Keratinocyte (primary cell): ENCODE measurements around the gene AKT1.

Experiments used
- EZH2 ChIP-seq: IDR thresholded peaks from one replicate; pipeline ENCODE4 v1.6.1; 2012; ENCODE audit warnings: inconsistent platforms, mild to moderate bottlenecking, low read length, moderate library complexity
- TF ChIP-seq, protein P1 (sequence below), 3 experiments: IDR thresholded peaks in 1 of 3; conservative IDR thresholded peaks in 1 of 3; optimal IDR thresholded peaks in 1 of 3; 2 replicates in 2 of 3; 3 replicates in 1 of 3; pipeline versions ENCODE3 to v1.5.1; 2011; ENCODE audit warnings: low read length in 3 of 3, mild to moderate bottlenecking in 3 of 3, moderate library complexity in 2 of 3, control low read depth in 1 of 3, inconsistent platforms in 1 of 3; ENCODE audit not compliant: insufficient read depth in 2 of 3; ENCODE audit errors: extremely low read depth in 1 of 3

DNA sequence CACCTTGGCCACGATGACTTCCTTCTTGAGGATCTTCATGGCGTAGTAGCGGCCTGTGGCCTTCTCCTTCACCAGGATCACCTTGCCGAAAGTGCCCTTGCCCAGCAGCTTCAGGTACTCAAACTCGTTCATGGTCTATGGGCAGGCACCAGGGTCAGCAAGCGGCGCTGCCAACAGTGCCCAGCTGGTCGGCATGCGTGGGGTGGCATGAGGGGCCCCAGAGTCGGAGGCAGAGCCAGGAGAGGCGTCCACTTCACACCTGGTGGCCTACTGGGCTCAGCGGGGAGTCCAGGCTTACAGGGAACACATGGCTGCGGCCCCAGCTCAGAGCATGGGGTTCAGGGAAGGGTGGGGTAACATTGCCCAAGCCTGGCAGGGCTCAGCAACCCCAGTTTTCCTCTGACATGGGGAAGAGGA is 20.5 kb downstream of the AKT1 start:
- TF ChIP-seq, protein P1, sequence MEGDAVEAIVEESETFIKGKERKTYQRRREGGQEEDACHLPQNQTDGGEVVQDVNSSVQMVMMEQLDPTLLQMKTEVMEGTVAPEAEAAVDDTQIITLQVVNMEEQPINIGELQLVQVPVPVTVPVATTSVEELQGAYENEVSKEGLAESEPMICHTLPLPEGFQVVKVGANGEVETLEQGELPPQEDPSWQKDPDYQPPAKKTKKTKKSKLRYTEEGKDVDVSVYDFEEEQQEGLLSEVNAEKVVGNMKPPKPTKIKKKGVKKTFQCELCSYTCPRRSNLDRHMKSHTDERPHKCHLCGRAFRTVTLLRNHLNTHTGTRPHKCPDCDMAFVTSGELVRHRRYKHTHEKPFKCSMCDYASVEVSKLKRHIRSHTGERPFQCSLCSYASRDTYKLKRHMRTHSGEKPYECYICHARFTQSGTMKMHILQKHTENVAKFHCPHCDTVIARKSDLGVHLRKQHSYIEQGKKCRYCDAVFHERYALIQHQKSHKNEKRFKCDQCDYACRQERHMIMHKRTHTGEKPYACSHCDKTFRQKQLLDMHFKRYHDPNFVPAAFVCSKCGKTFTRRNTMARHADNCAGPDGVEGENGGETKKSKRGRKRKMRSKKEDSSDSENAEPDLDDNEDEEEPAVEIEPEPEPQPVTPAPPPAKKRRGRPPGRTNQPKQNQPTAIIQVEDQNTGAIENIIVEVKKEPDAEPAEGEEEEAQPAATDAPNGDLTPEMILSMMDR (optimal IDR thresholded peaks at IDR 0.05 in 1 of 3, IDR thresholded peaks at IDR 0.05 in 1 of 3, conservative IDR thresholded peaks at IDR 0.05 in 1 of 3; ENCODE audit: extremely low read depth in 1 of 3, insufficient read depth in 2 of 3, low read length in 3 of 3), result no peak
- no peak for TF ChIP-seq EZH2
